NK-92 (cell line): Measurements from ENCODE around the gene PCSK6.
"Not testable (repeated sequence)": the region's sequence is repeated elsewhere in the genome, so short reads cannot be mapped to it uniquely, and the experiment has no call there.

Source experiments
- DNase-seq: peaks from one replicate; lab custom pipeline; 2025; ENCODE audit not compliant: unreplicated experiment; lab: John Stamatoyannopoulos, UW

The PCSK6 gene

DNA sequence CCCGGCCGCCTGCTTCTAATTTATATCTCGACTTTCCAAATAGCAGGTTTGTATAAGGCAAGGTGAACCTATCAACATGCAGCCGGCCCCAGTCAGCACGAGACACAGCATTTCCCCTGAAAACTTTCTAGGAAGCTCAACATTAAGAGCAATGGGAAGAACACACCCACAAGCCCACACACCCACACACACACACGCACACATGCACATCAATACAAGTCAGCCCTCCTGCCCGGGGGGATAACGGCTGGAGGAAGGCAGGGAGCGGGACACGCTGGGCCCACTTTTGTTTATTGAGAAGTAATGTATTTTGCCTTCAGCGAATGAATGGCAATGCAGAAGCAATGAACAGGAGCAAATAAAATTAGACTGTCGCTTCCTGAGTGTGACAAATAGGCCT is 83.5 kb downstream of the PCSK6 start:
- no peak for DNase-seq

DNA sequence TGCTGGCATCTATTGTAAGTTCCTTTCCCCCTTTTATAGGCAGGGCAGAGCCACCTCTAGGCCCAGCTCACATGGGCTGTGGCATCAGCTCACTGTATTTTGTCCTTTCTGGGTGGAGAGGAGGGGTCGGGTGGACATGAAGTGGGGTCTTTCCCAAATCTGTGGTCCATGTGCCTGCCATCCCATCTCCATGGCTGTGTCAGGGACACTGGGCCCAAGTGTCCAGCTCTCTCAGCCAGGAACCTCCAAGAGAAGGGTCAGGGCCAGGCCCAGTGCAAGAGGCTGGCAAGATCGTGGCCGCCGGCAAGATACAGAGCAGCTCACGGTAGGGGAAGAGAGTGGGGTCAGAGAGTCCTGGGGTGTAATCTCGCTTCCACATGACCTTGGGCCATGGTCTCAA is 85.3 kb downstream of the PCSK6 start:
- no peak for DNase-seq

DNA sequence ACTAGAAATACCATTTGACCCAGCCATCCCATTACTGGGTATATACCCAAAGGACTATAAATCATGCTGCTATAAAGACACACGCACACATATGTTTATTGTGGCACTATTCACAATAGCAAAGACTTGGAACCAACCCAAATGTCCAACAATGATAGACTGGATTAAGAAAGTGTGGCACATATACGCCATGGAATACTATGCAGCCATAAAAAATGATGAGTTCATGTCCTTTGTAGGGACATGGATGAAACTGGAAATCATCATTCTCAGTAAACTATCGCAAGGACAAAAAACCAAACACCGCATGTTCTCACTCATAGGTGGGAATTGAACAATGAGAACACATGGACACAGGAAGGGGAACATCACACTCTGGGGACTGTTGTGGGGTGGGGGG is 86.6 kb downstream of the PCSK6 start:
- DNase-seq: not testable (repeated sequence)

DNA sequence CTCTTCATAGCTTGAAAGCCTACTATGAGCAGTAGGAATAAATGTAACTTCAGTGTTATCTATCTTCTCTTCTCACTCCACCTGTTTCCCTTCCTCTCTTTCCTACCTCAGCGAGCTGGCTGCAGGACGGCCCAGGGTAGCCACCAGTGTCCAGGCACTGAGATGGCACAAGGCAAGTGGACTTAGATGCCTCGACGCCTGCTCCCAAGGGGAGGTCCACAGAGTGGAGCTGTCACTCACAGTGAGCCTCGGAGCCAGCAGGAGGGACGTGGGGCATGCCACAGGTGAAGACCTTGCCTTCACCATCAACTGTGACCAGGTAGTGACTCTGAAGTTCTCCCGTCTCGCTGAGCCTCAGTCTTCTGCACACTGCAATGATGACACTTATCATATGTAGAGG is 88.2 kb downstream of the PCSK6 start:
- no peak for DNase-seq

GRCh38 chr15:101399431-101399830 is 90.1 kb downstream of the PCSK6 start:
- DNase-seq: no peak

GRCh38 chr15:101398247-101398646 is 91.3 kb downstream of the PCSK6 start:
- no peak for DNase-seq

DNA sequence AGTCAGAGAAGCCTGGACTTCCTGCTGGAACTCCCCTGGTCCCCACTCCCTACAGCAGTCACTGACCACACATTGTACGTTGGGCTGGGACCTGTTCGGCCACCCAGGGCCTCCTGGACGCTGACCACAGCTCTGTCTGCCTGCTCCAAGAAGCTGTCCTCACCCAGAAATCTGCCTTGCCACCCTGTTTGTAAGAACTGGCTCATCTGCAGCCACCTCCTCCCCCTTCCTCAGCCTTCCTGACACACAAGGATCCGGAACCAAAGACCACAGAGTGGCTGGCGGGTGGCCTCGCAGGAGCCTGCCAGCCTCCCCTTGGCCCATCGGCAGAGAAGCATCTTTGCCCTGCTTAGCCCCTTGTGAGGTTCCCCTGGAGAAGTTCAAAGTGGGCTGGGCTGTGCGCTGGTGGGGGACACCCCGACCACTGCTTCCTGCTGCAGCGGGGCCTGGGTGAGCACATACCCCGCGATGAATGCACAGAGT is 91.9 kb downstream of the PCSK6 start:
- no peak for DNase-seq

GRCh38 chr15:101396484-101397261 is 92.8 kb downstream of the PCSK6 start:
- DNase-seq: no peak

DNA sequence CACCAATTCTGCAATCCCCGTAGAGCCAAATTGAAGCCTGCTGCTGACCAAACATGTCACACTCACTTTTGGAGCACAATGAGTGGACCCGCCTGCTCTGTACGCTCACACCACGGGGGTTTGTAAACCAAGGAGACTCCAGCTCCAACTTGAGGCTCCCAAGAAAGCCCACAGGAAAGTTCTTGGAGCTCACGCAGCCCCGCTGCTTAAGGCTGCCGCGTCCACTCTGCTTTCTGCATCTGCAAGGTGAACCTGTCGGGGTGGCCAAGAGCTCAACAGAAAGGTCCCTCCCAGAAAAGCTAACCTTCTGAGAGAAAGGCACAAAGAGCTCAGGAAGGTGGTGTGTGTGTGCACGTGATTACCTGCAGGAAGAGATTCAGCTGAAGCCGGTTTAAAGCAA is 94.9 kb downstream of the PCSK6 start:
- no peak for DNase-seq

GRCh38 chr15:101394056-101394630 is 95.4 kb downstream of the PCSK6 start:
- no peak for DNase-seq

DNA sequence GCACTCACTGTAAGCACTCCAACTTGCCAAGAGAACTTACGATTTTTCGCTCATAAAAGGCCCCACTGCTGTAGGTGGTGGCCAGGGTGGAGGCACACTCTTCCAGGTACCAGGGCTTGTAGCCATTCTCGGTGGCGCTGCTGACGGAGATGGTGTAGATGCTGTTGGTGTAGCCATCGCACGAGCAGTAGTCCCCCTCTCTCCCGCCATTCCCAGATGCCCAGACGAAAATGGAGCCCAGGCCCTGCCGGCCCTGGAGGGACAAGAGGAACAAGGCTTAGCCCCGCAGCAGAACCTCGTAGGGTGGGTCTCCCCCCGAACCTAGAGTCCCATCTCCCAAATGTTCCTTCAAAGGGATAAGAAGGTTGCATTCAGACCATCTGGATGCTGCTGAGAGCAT is 96.3 kb downstream of the PCSK6 start:
- no peak for DNase-seq

DNA sequence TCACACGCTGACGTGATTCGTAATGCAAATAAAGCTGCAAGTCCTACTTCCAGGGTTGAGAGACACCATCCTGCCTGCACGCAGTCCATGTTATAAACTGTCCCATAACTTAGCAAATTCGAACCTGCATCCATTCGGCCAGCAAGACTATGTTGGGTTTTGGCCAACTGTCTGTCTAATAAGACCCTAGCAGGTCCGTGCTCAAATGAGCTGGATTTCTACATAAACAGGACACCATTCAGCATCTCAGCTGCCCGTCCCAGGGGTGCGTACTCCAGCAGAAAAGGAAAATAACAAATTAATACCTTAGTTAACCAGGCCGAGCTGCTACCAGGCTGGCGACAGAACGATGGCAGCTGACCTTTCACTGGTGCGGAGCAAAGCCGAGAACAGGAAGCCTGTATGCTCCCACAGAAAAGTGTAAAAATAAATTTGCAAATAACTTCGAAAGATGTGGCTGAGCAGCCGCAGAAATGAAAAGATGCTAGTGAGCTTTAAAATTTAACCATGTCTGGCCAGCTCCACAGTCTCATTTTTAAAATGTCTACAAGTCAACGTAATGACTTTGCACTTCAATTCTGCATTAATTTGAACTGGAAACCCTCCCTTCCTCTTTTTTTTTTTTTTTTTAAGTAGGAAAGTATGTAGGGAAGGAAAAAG is 97.4 kb downstream of the PCSK6 start:
- no peak for DNase-seq

DNA sequence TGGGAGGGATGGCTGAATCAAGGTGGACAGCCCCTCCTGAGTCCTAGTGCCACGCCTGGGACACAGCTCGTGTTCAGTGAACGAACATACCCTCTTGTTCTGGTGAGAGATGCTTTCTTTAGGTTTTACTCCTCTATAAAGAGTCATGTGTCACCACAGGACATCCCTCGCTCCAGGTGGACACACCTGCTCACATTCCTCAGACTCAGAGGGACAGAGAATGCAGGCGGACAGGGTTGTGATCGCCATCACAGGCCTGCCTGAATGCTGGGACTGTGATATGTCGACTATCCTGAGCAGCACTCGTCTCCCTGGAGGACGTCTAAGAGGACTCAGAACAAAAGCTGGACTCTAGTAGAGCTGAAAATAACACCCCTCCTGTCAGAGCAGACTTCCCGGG is 98.1 kb downstream of the PCSK6 start:
- DNase-seq: no peak

GRCh38 chr15:101390462-101390861 is 99.0 kb downstream of the PCSK6 start:
- DNase-seq: no peak

- DNase-seq: no peak
These were observed 99.4 kb downstream of the PCSK6 start for GRCh38 chr15:101390060-101390459.

- DNase-seq: no peak
These were observed 100.1 kb downstream of the PCSK6 start for GRCh38 chr15:101389362-101389761.

DNA sequence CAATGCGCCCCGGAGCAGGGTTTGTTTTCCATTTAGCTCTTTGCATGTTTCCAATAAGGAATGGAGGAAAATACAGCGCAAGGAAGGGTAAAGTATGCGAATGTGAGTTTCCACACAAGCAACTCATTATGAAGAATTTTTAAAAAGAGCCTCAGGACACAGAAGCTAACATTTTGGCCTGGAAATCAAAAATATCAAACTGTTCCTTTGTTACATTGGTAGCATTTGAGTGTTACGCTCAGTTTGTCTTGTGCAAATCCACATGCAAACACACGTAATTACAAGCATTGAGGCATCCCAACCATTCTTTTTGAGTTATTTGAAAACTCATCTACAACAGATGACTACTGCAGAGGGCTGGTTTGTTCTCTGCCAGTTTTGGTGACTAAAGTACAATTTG is 101.5 kb downstream of the PCSK6 start:
- no peak for DNase-seq

GRCh38 chr15:101387574-101387973 is 101.9 kb downstream of the PCSK6 start:
- DNase-seq: no peak

DNA sequence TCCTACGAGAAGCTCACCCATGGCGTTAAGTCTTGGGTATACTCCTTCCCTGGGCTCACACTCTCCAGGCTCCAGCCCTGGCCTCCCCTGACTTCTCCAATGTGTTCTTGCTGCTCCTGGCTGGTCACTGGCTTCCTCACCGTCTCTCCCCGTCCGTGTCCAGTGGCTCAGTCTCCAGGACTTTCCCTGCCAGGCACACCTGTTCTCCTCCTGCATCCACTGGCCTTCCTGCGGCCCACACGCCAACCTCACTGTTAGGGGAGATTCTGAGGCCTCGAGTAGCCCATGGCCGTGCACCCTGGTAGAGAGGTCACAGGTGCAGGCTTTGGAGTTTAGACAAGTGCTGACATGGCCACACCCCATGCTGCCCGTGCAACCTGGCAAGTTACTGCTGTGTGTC is 102.5 kb downstream of the PCSK6 start:
- no peak for DNase-seq

DNA sequence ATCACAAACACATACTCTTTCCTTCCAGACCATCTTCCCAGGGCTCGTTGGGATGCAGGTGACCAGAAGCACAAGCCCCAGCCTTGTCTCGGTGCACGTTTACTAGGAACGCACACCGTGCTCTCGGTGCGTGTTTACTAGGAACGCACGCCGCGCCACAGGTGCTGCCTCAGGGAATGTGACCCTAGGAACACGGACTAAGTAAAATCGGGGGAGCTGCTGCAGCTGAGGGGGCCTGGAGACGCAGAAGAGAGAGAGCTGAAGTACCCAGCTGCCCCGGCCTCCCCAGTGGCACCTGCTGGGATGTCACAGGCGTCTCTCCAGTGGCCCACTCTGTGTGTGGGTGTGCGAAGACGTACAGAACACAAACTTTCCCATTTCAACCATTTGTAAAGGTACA is 103.5 kb downstream of the PCSK6 start:
- no peak for DNase-seq

GRCh38 chr15:101384276-101384675 is 105.2 kb downstream of the PCSK6 start:
- no peak for DNase-seq

DNA sequence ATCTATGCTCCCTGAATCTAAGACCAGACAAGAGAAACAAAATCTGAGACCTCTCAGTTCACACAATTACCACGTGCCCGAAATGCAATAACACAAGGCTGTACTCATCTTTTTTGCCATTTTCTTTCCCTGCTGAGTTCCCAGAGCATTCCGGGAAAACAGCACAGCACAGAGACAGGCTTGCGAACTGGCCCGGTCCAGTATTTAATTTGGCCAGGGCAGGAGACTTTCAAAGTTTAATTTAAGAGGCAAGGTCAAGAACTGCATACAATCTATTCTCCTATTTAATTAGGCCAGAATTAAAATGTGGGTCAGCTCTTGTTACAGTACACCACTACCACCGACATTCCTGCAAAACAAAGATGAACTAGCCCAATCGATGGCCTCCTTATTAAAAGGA is 107.0 kb downstream of the PCSK6 start:
- no peak for DNase-seq
